Activated naive CD4-positive, alpha-beta T cell treated with Interleukin-2 at 50 U/mL for 16 hours (primary cell): ENCODE data around the gene RFFL.
A peak's percentile ranks its signal among the peaks of the same experiment; 100 is the strongest.
"Not testable (repeated sequence)": the region's sequence is repeated elsewhere in the genome, so short reads cannot be mapped to it uniquely, and the experiment has no call there.

Source experiments
- DNase-seq: peaks from one replicate; pipeline ENCODE4 v3.0.0-alpha.2; 2020

The RFFL gene

DNA sequence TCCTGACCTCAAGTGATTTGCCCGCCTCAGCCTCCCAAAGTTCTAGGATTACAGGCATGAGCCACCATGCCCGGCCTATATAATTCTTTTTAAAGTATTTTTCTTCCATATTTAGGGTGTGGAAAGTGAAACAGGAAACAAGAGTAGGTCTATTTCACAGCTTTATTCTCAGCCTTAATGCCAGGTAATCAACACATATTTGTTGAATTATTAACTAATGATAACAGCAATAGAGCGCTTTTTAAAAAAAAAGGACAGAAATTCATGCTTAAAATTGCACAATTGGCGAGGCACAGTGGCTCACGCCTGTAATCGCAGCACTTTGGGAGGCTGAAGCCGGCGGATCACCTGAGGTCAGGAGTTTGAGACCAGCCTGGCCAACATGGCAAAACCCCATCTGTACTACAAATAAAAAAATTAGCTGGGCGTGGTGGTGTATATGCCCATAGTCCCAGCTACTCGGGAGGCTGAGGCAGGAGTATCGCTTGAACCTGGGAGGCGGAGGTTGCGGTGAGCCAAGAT is 18.0 kb downstream of the RFFL start:
- not testable (repeated sequence) for DNase-seq

DNA sequence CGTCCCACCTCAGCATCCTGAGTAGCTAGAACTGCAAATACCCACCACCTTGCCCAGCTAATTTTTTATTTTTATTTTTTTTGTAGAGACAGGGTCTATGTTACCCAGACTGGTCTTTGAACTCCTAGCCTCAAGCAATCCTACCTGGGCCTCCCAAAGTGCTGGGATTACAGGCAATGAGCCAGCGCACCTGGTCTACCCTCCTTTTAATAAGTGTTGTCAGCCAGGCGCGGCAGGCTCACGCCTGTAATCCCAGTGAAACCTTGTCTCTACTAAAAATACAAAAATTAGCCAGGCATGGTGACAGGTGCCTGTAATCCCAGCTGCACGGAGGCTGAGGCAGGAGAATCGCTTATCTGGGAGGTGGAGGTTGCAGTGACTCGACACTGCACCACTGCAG is 19.3 kb downstream of the RFFL start:
- no peak for DNase-seq

DNA sequence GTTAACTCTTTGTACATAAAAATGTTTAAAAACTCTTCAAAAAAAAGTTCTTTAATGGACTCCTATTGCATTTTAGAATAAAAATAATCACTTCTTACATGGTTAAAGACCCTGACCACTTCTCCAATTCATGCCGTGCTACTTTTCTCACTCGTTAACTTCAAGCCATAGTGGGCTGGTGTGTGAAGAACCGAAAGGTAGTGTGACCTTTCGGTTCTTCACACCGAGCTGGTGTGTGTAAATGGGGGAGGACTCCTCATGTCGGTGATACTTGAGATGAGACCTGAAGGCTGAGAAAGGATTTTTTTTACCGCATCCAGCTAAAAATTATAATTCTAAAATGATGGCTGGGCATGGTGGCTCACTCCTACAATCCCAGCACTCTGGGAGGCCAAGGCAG is 22.1 kb downstream of the RFFL start:
- no peak for DNase-seq

DNA sequence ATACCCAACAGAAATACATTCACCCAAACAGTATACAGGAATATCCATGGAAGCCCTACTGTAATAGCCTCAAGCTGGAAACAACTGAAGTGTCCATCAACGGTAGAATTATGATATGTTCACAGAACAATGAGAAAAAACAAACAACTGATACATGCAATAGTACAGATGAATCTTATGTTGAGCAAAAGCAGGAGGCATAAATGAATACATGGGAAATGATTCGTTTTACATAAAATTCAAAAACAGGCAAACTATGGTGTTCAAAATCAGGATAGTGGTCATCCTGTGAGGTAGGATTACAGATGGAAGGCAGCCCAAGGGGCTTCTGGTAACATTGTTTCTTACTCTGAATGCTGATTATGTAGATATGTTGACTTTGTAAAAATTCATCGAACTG is 25.1 kb downstream of the RFFL start:
- DNase-seq: no peak

DNA sequence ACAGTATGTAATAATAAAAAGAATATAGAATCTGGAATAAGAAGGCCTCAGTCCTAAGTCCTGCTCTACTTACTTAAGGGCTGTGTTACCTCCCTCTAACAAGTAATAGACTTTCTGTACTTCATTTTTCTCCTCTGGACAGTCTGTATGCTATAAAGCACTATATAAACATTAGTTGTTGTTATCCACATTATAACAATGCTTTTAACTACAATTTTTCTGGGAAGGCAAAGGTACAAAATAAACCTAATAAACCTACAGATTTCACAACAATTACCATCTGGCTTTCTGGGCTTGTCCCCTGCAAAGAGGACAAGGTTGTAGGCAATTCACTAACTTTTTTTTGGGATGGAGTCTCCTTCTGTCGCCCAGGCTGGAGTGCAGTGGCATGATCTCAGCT is 32.7 kb downstream of the RFFL start:
- DNase-seq: no peak

DNA sequence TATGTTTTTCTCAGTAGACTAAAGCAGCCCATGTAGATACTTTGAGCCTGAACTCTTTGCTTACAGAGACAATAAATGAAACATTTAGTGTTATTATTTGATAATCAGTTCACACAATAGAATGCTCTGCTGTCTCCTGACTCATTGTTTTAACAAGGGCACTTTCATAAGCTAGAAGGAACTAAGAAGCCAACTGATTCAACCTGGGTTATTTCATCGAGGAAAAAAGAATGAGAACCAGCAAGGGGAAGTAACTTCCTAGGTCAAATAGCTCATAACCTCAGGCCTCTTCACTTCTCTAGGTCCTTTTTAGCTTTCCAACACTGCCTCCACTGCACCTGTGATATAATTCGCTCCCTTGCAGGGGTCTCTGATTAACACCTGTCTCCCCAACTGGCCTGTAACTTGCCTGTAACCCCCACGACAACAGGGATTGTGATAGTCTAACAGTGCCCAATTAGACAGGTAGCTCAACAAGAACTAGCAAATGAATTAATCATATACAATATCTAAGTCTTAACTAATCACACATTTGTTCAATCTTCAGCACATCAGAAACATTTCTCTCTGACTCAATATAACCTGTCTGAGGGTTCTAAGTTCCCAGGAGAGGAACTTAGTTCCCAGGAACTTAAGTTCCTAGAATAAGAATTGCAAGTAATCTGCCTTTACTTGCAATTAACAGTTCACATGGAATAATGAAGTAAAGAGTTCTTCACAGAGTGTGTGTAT is 34.8 kb downstream of the RFFL start:
- no peak for DNase-seq

DNA sequence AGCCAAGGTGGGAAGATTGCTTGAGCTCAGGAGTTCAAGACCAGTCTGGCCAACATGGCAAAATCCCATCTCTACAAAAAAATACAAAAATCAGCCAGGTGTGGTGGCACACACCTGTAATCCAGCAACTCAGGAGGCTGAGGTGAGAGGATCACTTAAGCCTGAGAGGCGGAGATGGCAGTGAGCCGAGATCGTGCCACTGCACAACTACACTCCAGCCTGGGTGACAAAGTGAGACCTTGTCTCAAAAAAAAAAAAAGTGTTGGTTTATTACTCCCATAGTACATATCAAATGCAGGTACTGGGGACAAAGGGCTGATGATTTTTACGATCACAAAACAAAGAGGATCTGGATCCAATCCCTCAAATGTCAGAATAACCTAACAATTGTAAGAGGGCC is 35.4 kb downstream of the RFFL start:
- DNase-seq: not testable (repeated sequence)

DNA sequence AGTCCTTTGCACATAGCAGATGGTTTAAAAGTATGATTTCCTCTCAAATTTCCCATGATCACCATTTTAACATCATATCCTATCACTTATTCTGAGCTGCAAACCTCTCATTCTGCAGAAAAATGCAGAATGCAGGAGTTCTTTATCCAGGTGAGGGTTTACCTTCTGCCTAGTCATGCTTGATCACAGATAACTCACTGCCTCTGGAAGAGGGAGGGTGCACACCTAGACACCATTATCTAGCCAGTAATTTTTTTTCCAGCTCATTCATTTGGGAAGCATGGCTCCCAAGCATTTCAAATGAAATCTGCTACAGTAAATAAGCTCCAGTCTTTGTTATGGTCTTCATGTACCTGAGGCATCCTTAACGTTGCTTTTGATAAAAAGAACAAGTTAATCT is 38.0 kb downstream of the RFFL start:
- no peak for DNase-seq

DNA sequence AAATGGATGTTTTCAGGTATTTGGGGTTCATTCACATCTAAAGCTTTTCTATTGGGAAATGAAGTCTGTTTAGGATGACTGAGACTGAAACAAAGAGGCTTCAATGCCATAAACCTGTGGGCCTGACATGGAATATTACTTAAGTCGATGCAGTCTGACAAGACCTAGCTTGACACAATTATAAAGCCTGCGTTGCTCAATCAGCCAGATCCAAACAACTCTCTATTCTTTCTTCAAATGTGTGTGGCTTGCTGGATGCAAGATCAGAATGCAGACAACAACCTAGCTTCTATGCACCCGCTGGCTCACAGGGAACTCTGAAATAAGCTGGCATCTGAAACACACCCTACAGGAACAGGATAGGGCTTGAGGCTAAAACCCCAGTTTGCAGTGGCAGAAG is 40.0 kb downstream of the RFFL start:
- DNase-seq: no peak

DNA sequence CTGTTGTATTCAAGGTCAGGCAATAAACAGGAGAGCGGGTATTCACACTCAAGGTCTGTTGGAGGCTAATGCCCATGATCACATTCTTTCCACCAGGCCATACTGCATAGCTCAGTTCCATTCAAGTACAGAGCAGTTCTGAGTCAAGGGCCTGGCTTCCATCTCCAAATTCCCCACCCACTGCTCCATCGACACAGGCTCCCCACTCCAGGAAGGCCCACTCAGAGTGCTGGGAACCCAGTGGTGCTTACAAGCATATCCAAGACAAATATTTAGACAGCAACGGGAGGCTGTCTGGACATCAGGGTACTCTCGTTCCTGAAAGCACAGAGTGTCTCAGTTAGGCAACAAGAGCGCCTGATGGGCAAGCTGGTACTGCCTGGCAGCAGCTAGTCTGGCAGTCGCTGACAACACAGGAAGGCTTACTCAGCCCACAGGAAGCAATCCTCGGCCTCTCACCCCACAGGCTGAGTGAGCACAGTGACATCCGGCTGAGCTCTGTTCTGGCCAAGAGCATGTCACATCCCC is 40.9 kb downstream of the RFFL start:
- peak; percentile 76 for DNase-seq

DNA sequence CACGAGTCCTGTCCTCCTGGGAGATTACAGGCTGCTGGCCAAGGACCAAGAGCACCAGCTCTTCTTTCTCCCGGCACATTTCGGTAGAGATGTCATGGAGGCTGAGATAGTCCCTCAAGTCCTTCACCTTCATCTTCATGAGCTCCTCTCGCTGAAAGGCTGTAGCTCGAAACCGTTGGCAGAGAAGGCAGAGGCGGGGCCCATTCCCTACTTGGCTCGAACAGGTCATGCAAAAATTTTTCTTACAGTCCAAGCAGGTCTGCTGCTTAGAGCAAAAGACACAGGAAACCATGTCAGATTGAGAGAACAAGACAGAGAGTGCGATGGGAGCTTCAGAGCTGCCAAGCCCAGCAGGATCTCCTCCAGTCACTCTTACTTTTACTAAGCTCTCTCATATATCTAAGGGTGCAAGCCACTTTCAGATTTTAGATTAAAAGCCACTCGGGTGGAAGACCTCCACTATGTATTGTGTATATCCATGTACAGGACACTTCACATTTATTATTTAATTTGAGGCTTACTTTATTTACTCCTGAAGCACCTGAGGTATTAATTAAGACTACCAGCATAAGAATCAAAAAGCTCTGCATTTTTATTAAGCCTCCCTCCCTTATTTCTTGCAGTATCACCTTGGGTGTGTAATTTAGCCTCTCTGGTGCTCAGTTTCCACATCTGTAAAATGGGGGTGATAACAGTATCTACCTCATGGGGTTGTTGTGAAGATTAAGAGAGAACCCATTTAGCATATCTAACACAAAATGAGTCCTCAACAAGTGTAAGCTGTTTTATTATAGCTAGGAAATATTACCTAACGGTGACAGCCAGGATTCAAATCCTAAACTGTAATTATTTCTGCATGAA is 41.8 kb downstream of the RFFL start:
- no peak for DNase-seq

DNA sequence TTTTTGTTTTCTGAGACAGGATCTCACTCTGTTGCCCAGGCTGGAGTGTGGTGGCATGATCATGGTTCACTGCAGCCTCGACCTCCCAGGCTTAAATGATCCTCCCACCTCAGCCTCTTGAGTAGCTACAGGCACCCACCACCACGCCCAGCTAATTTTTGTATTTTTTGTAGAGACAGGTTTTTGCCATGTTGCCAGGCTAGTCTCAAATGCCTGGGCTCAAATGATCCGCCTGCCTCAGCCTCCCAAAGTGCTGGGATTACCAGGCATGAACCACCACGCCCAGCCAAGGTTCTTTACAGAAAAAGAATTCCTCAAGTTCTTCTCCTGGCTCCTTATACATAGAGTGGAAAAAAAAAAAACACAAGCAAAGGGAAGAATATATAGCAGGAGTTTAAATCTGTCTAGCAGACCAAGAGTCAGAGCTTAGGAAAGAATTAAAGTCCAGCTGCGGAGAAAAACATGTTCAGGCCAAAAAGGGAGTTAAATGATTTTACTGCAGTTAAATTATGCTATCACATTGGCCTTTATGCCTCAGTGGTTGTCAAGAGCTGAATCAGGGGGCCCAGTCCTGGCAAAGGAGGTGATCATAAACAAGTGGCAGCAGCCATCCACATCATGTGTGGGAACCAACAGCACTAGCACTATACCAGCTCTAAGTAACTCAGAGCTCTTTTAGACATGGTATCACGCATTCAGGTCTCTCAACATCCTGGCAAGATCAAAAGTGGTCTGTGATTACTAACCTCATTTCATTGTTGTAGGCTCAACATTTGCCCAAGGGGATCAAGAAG is 43.9 kb downstream of the RFFL start:
- DNase-seq: no peak

DNA sequence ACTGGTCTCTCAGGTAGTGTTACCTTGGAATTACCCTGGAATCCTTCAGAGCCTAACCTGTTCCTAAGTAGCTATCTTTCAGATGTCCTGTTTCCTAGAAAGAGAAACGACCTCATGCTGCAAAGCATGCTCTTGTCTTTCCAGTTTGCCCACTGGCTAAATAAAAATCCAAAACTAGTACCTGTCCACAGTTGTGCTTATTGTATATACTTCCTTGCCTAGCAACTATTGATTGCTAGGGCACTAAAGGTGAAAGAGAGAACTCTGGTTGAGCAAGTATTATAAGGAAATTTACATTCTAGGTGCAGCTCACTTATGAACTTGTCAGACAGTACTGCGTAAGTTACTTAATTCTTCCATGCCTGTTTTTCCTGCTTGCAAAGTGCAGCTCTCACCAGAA is 44.7 kb downstream of the RFFL start:
- DNase-seq: no peak

DNA sequence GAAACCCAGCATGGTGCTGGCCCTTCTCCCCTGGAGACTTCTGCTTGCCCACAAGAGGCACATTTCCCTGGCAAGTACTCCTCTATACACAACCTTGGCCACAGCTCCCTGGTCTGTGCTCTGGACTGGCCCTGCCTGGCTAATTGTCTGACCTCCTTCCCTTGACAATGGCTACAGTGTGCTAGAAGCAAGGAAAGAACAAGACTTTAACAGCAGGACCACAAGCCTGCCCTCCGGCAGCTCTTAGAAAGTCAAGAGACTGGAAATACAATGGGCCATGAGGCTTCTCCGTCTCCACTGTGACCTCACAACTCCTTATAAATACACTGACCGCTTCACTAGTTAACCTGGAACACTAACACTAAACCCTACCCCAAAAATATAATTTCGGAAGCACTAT is 46.5 kb downstream of the RFFL start:
- DNase-seq: no peak

DNA sequence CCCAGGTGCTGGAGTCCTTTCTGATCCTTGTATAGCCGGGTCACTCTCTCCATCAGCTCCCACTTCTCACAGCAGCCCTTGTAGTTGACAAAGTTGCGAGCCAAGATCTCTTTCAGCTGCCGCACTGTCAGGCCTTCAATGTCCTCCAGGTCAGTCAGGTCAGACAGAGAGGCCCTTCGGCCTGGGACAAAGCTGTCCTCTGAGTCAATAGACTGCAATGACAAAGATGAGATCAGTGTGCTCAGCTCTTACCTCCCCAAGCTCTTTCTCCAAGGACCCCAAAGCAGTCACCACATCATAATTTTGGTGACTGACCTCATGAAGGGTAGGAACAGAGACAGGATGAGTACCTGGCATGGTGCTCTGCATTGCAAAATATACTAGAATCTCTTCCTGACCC is 47.1 kb downstream of the RFFL start:
- DNase-seq: no peak

DNA sequence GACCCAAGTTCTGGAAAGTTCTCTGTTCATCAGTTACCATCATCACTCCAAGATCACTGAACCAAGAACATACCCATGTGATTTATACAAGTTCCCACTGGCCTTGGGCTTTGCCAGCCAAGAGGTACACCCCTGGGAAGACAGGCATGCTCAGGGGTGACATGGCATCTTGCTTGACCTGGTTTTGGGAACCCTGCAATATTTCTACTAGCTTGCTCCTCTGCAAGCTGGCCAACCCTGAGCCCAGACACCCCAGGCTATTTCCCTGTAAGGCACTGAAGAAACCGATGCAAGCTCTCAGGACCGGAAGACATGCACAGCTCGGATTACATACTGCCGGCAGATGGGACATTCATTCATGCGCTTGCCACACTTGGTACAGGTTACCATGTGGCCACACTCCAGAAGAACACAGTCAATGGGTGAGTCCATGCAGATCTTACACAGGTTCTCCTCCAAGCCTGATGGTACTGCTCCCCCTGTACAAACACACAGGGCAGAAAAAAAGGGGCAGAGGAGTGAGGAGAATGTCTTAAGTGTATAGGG is 51.8 kb downstream of the RFFL start:
- no peak for DNase-seq

DNA sequence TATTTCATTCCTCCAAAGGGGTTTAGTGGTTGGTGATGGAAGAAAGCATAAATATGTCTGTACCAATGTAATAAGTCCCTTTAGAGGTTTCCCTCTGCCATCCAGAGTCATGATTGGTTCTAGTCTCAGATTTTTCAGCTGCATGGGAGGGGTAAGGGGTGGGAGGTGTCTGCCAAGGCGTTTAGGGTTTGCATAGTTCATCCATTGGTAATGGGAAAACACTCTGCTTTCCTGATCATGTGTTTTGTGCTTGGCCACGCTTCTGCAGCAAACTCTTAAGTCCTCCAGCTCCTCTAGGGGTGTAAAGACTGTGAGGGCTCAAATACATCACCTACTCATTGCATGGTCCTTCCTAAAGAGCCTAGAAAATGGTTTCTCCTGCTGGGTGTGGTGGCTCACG is 53.4 kb downstream of the RFFL start:
- no peak for DNase-seq

DNA sequence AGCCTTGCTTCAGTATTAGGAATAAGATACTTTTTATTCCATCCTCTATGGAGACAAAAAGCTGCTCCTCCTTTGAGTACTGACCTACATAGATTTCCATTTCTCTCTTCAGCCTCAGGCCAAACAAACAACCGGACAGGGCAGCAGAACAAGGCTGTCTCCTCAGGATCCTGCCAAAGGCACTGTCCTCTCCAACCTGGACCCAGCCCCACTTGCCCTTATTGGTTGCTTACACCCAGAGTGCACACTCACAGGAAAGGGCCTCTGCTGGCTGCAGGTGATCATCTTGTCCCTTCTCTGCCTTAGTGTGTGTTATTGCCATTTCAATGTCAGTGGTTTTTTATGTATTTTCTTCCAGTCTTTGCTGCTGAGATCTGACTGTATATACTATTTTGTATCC is 56.5 kb downstream of the RFFL start:
- no peak for DNase-seq

DNA sequence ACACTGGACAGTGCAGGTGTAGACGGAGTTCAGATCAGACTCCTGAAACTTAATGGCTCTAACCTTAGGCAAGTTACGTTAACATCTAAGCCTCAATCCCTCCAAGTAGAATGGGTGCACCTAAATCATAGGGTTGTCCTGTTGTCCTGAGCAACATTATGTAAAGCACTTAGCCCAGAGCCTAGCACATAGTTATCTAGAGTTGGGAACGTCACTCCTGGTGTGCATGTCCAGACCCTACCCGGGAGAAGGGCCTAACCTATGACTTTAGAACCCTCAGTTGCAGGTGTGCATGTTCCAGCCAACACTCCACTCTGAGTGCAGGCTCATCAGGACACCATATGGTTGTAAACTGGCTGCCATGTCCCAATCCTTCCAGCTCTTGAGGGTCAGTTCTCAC is 57.2 kb downstream of the RFFL start:
- no peak for DNase-seq

DNA sequence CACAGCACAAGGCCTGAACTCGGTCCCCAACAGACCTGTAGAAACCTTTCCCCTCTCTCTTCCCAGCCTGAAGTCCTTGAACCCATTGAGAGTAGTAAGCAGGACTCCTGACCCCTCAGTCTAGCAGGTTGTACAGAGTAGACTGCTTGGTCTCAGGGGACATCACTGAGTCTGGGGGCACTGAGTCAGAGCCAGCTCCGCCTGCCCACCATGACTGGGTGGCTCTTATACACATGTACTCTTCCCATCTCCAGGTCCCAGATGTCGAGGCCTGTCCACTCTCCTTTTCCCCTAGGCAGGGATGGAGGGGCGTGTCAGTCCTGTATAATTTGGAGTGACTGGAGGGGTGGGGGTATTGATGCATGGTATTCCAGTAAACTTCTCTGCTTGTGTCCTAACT is 59.7 kb downstream of the RFFL start:
- DNase-seq: no peak

DNA sequence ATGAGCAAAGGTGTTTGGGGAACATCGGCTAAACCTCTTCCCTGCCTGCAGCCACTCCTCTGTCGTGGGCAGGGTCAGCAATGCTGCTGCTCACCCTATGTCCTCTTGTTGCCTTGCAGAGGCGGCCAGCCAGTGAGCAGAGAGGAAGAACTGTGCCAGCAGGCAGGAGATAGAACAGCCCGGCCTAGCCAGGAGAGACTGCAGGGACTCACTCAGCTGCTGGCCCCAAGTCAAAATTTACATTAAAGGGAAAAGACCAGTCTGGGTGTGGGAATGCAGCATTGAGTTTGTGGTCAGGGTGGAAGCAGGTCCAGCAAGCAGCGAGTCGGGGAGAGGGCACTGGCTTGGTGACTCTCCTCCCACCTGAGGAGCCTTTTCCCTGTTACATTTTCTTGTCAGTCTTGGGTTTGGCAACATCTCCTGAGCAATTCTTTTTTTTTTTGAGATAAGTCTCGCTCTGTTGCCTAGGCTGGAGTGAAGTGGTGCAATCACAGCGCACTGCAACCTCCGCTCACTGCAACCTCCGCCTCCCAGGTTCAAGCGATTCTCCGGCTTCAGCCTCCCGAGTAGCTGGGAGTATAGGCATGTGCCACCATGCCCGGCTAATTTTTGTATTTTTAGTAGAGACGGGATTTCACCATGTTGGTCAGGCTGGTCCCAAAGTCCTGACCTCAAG is 60.5 kb downstream of the RFFL start:
- no peak for DNase-seq

DNA sequence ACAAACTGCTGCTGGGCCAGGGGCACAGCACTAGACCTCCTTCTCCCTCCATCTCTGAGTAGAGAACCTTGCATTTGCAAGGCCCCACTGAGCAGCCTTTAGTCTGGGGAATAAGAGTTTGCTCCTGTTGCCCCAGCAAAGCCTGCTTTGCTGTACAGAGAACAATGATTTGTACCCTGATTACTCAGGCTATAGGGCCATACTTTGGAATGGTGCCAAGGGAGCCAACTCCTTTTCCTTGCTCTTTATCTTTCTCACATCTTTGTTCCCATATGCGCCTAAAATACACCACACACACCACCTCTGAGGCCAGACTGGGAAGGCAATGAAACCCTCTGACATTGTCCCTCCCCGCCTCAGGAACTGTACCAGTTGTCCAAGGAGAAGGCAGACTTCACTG is 62.0 kb downstream of the RFFL start:
- no peak for DNase-seq
